ENCODE measurements around the gene XRCC2. TPM values are rescaled to one million over a fixed set of nuclear protein-coding genes. Genes with fewer than 3 reads are reported as not detected.
"Not testable (repeated sequence)": the region's sequence is repeated elsewhere in the genome, so short reads cannot be mapped to it uniquely, and the experiment has no call there.

The XRCC2 gene
- total and polyA plus RNA-seq, 2 of the 8 experiments (the other 6 are each of a cell fraction or from before 2014, with no cell fraction given): 14.6 to 34.0 TPM

DNA sequence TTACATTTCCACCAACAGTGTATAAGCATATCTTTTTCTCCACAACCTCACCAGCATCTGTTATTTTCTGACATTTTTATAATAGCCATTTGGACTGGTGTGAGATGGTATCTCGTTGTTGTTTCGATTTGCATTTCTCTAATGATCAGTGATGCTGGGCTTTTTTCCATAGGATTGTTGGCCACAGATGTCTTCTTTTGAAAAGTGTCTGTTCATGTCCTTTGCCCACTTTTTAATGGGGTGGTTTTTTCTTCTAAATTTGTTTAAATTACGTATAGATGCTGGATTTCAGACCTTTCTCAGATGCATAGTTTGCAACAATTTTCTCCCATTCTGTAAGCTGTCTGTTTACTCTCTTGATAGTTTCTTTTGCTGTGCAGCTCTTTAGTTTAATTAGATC lies 28.9 kb downstream of the XRCC2 start (continued):
- no peak for TF ChIP-seq HDAC2 (IDR thresholded peaks at IDR 0.05; ENCODE audit: borderline replicate concordance in 1 of 2, low read depth in 2 of 2, low read length in 2 of 2)
- no peak for TF ChIP-seq EZH2 (IDR thresholded peaks at IDR 0.05; ENCODE audit: low read depth, low read length, severe bottlenecking)
- TF ChIP-seq SUZ12 (IDR thresholded peaks at IDR 0.05; ENCODE audit: low read length): no peak

- H2BK20ac ChIP-seq (ENCODE audit: low read length); H2BK5ac ChIP-seq (ENCODE audit: low read depth, low read length); H3K79me1 ChIP-seq (ENCODE audit: low read depth, low read length); H4K8ac ChIP-seq (ENCODE audit: extremely low read depth, insufficient read depth, low read length); H3K27ac ChIP-seq (ENCODE audit: low read depth, low read length); H3K4me1 ChIP-seq (replicated peaks in 1 of 4; ENCODE audit: control insufficient read depth in 3 of 4, insufficient read depth in 4 of 4, low read length in 3 of 4); H3K23me2 ChIP-seq (ENCODE audit: low read depth, low read length); H2BK120ac ChIP-seq (replicated peaks; ENCODE audit: low read depth, low read length); FAIRE-seq; DNase-seq (ENCODE audit: low read depth in 1 of 2, low spot score in 2 of 2); H3K9ac ChIP-seq (replicated peaks in 1 of 4; ENCODE audit: extremely low read depth in 1 of 4, low read depth in 3 of 4, low read length in 3 of 4); H2AFZ ChIP-seq (ENCODE audit: low read length); H3K56ac ChIP-seq (replicated peaks; ENCODE audit: insufficient read length, low read depth, low read length); H3K18ac ChIP-seq (ENCODE audit: extremely low read depth, low read length); H3K14ac ChIP-seq (ENCODE audit: insufficient read length); H3K27me3 ChIP-seq (replicated peaks in 1 of 4; ENCODE audit: control insufficient read depth in 3 of 4, extremely low read depth in 1 of 4, insufficient read depth in 3 of 4, low read length in 3 of 4); H3K4me2 ChIP-seq (ENCODE audit: insufficient read depth in 1 of 2, low read depth in 2 of 2, low read length in 2 of 2); H4K20me1 ChIP-seq (replicated peaks in 1 of 2; ENCODE audit: control insufficient read depth in 1 of 2, insufficient read depth in 2 of 2, low read length in 2 of 2); H3K79me2 ChIP-seq (ENCODE audit: control insufficient read depth in 1 of 2, insufficient read depth in 2 of 2, low read length in 2 of 2); H3K4ac ChIP-seq (replicated peaks; ENCODE audit: insufficient read length, low read depth, low read length); H3K4me3 ChIP-seq (ENCODE audit: extremely low read depth in 1 of 4, insufficient read depth in 2 of 4, low read depth in 3 of 4, low read length in 4 of 4); H2AK5ac ChIP-seq (ENCODE audit: low read depth, low read length); H4K91ac ChIP-seq (replicated peaks; ENCODE audit: insufficient read length, low read length); H3K23ac ChIP-seq (ENCODE audit: insufficient read length); H4K5ac ChIP-seq (ENCODE audit: insufficient read length, low read depth, low read length); H2BK15ac ChIP-seq (ENCODE audit: low read length); H2BK12ac ChIP-seq (ENCODE audit: low read depth, low read length); H3K9me3 ChIP-seq (ENCODE audit: insufficient read depth in 2 of 2, low read depth in 1 of 2, low read length in 1 of 2): not testable (repeated sequence)
- CTCF ChIA-PET (ENCODE audit: partially characterized antibody): interaction anchor here (0.7 to 1.3 kb wide), 2 partner anchors 12 to 60 kb away, joined by 3 read pairs; no protein-coding TSS in a partner anchor
- 97% methylated on average over 11 of the region's 11 CpGs; no CpG with 5 or more reads in 1 of the 2 experiments for WGBS, 2 experiments (ENCODE audit: extremely low coverage in 1 of 2, insufficient coverage in 1 of 2, insufficient read length in 1 of 2, insufficient replicate concordance in 2 of 2, low coverage in 1 of 2, low lambda C conversion rate in 2 of 2, missing lambda C conversion rate in 1 of 2)
- POLR2A ChIA-PET (ENCODE audit: partially characterized antibody): interaction anchor here (0.7 to 0.8 kb wide), 2 partner anchors 25 to 138 kb away, joined by 3 read pairs; no protein-coding TSS in a partner anchor
- H3K36me3 ChIP-seq (ENCODE audit: control insufficient read depth in 2 of 4, insufficient read depth in 4 of 4, low read length in 3 of 4): peaks cover 11 to 42% (median 29%) of the 10 kb centered on the region in 4 experiments
Observed at GRCh38 chr7:152646579-152646978, 29.4 kb downstream of the XRCC2 start.

Data from H1 (cell line).